Measurements from ENCODE around the gene NAALADL1.

The NAALADL1 gene

GRCh38 chr11:65058419-65059054 is at the start of gene NAALADL1:
TSS of gene NAALADL1 (minus strand) at chr11:65058553. CDS start at chr11:65058521, 32 bp downstream.
- no peak for TF ChIP-seq ZNF791 (tag by site-specific recombination; IDR thresholded peaks at IDR 0.05)
- no peak for TF ChIP-seq ZNF529 (tag by site-specific recombination; IDR thresholded peaks at IDR 0.05; ENCODE audit: insufficient replicate concordance)
- no peak for TF ChIP-seq ZNF239 (tag by site-specific recombination; IDR thresholded peaks at IDR 0.05)
- no peak for TF ChIP-seq ZNF155 (tag by site-specific recombination; IDR thresholded peaks at IDR 0.05)
- no peak for TF ChIP-seq CTCF (tag by site-specific recombination; IDR thresholded peaks at IDR 0.05)
- TF ChIP-seq EGR2 (tag by site-specific recombination; IDR thresholded peaks at IDR 0.05; ENCODE audit: low read depth) = no peak
- no peak for TF ChIP-seq ZNF280D (tag by site-specific recombination; IDR thresholded peaks at IDR 0.05)
- TF ChIP-seq ZNF112 (tag by site-specific recombination; IDR thresholded peaks at IDR 0.05) = no peak
- no peak for TF ChIP-seq PRDM10 (tag by site-specific recombination; IDR thresholded peaks at IDR 0.05)
- no peak for TF ChIP-seq ZSCAN23 (tag by site-specific recombination; IDR thresholded peaks at IDR 0.05)
- TF ChIP-seq ZNF596 (tag by site-specific recombination; IDR thresholded peaks at IDR 0.05) = no peak
- TF ChIP-seq ZNF701 (tag by site-specific recombination; IDR thresholded peaks at IDR 0.05) = no peak
- TF ChIP-seq ZNF561 (tag by site-specific recombination; IDR thresholded peaks at IDR 0.05; ENCODE audit: borderline replicate concordance) = no peak
- no peak for TF ChIP-seq ZNF362 (tag by site-specific recombination; IDR thresholded peaks at IDR 0.05)
- TF ChIP-seq ZNF704 (tag by site-specific recombination; IDR thresholded peaks at IDR 0.05) = no peak
- no peak for TF ChIP-seq ZNF350 (tag by site-specific recombination; IDR thresholded peaks at IDR 0.05)
- no peak for TF ChIP-seq ZNF521 (tag by site-specific recombination; IDR thresholded peaks at IDR 0.05)
- TF ChIP-seq KLF16 (tag by site-specific recombination; IDR thresholded peaks at IDR 0.05) = no peak
- no peak for TF ChIP-seq ZIC2 (tag by site-specific recombination; IDR thresholded peaks at IDR 0.05)
- no peaks in the 10 kb centered on the region for H3K4me1 ChIP-seq (ENCODE audit: control insufficient read depth, insufficient read depth, low read length)
- H3K9me3 ChIP-seq (ENCODE audit: control insufficient read depth, insufficient read depth, low read depth, low read length) = no peaks in the 10 kb centered on the region
- H3K36me3 ChIP-seq (ENCODE audit: control insufficient read depth in 2 of 2, insufficient read depth in 1 of 2, low read length in 2 of 2) = no peaks in the 10 kb centered on the region
- ChIA-PET CTCF (interaction anchor here (0.5 to 1.7 kb wide), 5 partner anchors 13 to 530 kb away, joined by 3 to 6 read pairs (median 4); no protein-coding TSS in a partner anchor), POLR2A (no interaction called here)
- no peak within 1 kb of the TSS for H3K4me3 ChIP-seq (ENCODE audit: low read depth, low read length)
- H3K27ac ChIP-seq (ENCODE audit: extremely low read depth, low read depth, low read length) = no peak within 1 kb of the TSS

Data from HEK293 (cell line).